GM18870 (cell line): ENCODE measurements around the gene PMP22.

Source experiments
- ATAC-seq: cut with Tn5 transposase; IDR thresholded peaks from one replicate; pipeline ENCODE4 v1.9.1; 2021; ENCODE audit warnings: moderate library complexity; ENCODE audit not compliant: unreplicated experiment

Gene PMP22

GRCh38 chr17:15265131-15265530 lies at the start of gene PMP22:
TSS of gene PMP22 (minus strand) at chr17:15265326. CDS start at chr17:15260727, 4,599 bp downstream.
- ATAC-seq = no peak

- no peak for ATAC-seq
Measured at GRCh38 chr17:15311996-15312395, 46.9 kb upstream of the PMP22 start.

DNA sequence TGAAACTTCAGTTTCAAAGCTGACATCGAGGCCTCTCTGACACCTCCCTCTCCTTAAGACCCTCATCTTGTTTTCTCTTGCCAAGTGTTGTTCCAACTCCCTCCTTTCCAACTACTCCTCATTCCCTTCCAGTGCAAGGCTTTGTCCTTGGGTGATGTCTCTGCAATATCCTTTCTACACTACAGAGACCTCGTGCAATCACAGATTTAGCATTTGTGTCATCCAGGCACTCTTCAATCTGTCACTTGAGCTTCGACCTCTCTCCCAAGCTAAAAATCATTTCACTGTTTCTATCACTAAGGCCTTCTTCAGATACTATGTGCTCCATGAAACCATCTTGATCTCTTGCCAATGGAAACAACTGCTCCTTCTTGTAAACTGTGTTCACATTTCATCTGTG lies 44.7 kb upstream of the PMP22 start:
- ATAC-seq = no peak

DNA sequence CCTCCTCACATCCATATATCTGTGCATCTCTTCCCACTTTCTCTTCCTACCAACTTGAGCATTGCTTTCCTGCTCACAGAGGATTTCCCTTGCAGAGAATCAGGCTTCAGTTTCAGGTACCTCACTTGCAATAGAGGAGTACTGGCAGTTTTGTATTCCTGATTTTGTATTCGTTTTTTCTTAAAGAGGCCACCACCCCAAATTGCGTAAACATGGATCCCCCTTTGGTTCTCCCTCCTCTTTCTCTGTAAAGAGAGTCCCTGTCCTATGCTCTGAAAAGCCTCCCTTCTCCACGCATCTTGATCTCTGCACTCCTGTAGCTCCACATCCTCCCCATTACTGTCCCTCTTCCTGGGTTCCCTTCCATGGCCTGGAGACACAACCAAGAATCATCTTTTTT lies 44.1 kb upstream of the PMP22 start:
- no peak for ATAC-seq

DNA sequence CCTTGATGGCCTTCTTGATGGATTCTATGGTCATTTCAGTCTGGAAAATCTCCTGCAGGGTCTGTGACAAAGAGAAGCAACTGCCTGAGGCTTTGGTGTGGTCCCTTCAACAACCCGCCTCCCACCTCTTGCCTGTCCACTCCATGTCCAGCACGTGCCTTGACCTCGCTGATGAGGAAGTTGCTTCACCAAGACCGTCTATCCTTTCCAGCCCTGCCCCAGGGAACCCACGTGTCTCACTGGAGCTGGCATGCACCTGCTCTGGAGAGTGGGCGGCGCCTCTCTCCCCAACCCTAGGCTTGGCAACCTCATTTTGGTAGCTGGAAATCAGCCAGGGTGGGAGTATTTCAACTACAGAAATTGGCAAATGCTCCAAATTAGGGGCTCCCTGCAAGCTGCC lies 43.6 kb upstream of the PMP22 start:
- no peak for ATAC-seq

GRCh38 chr17:15307710-15308111 lies 42.6 kb upstream of the PMP22 start:
- no peak for ATAC-seq

DNA sequence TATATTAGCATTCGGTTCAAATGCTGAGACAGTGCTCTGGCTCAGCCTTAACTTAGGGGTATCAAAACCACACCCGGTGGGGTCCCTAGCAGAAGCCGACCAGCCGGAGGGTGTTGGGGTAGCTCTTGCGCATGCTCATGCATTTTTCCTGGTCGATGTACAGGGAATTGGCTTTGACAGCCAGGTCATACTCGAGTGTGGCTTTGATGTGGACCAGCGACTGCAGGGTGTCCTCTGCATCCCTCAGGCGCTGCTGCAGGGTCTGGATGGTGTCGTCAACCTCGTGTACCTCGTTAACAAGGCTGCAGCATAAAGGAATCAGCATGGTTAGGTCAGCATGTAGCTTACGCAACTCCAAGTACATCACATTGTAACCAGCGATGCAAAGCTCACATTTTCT lies 38.7 kb upstream of the PMP22 start:
- ATAC-seq = no peak

DNA sequence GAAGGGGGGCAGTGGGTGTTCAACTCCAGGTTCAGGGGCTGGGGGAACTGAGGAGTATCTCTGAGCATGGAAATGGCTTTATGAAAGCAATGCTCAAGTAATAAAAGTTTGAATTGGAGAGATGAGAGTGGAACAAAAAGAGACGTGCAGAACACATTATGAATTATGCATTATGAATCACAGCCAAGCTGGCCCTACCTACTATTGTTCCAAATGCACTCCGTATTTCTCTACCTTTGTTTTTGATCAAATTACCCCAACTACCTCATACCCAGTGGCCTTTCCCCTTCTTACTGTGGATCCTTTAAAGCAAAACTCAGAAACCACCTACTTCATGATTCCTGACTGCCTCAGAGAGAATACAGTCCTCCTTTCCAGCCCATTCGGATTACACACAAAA lies 38.1 kb upstream of the PMP22 start:
- ATAC-seq = no peak

DNA sequence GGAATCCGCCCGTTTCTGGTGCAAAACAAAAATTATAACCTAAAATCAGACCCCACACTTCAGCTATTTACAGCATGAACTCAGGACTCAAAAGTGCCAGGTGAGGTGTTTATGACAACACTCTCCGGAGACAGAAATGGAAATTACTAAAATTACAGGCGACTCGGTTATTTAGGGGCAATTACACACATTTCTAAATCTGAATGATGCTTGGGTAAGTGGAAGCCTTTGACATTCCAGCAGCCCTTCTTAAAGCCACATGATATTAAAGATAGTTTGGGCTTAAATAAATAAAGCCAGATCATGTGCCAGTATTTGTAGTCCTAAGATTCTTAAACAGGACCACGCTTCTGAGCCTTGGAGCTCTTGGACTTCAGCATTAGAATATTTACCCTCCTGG lies 36.7 kb upstream of the PMP22 start:
- no peak for ATAC-seq

DNA sequence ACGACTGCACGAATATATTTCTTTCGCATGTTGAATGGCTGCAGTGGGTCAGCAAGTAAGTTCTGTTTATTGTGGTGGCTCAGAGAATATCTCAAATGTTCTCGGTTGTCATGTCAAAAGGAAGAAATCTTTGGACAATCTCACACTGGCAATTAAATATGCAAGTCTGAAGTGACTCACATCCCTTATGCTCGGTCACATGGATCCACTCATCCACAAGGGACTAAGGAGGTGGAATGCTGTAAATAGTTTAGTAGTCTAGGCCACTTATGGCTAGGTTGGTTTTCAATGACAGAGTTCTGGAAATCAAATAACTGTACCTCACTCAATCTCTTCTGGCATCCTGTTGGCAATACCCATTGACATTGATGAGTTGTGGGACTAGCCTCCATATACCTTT lies 33.0 kb upstream of the PMP22 start:
- no peak for ATAC-seq

DNA sequence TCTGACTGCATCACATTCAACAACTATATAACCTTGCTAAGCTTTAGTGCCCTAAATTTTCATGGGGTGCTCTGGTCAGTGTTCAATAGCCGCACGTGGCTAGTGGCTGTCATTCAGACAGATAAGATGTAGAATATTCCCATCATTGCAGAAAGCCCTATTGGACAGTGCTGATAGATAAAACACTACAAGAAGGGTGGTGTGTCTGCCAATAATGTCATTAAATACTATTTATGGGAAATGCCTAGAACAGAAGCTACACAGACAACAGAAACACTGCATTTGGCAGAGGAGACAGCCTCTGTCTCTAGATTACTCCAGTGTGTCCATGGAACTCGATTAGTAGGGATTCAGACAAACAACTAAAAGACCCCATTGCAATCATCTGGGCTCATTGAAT lies 28.4 kb upstream of the PMP22 start:
- no peak for ATAC-seq

- no peak for ATAC-seq
Measured at GRCh38 chr17:15291674-15292361, 26.7 kb upstream of the PMP22 start.

- ATAC-seq = no peak
Measured at GRCh38 chr17:15290605-15291004, 25.5 kb upstream of the PMP22 start.

- ATAC-seq = no peak
Measured at GRCh38 chr17:15289285-15290183, 24.4 kb upstream of the PMP22 start.

GRCh38 chr17:15288859-15289258 lies 23.7 kb upstream of the PMP22 start:
- ATAC-seq = no peak

DNA sequence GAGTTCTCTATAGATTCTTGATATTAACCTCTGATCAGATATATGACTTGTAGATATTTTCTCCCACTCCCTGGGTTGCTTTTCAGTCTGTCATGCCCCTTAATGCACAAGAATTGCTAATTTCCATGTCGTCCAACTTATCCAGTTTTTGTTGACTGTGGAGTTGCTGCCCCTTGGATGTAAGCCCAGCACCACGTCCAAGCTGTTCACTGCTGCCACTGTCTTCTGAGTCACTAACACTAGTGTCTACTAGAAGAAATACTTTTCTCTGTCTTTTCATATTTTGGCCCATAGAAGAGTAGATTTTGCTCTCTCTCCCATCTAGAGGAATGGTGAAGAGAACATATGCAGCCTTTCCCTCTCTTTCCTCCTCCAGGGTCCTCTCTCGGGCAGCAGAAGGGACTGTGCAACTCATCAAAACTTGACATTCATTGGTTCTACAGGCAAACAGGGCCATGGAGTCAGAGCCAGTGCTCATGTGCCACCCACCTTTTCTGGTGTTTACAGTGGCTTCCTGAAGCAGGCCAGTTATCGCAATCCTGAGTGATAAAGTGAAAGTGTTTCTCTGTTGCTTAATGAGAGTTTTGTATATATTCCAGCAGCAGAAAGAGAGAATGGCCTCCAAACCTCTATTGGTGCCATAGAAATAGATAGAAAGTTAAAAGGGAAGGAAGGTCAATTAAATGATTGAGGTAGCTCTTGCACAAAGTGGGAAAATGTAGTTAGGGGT lies 22.6 kb upstream of the PMP22 start:
- no peak for ATAC-seq

GRCh38 chr17:15285466-15285865 lies 20.3 kb upstream of the PMP22 start:
- no peak for ATAC-seq

DNA sequence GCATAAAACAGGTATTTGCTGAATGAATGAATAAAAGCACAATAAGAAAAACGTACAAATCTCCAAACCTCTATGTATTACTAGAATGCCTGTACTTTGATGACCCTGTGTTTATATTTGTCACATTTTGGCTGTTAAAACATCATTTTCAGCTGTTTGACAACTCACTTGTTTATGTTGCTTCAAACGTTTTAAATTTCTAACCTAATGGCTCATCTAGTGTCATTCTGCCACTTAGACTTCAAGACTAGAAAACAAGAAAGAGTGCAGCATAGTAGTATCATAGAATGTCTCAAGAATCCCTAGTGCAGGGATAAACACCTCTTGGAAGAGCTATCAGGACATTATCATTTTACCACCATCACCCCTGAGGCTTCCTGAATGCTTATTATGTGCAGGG lies 19.4 kb upstream of the PMP22 start:
- no peak for ATAC-seq

GRCh38 chr17:15284107-15284506 lies 19.0 kb upstream of the PMP22 start:
- no peak for ATAC-seq

DNA sequence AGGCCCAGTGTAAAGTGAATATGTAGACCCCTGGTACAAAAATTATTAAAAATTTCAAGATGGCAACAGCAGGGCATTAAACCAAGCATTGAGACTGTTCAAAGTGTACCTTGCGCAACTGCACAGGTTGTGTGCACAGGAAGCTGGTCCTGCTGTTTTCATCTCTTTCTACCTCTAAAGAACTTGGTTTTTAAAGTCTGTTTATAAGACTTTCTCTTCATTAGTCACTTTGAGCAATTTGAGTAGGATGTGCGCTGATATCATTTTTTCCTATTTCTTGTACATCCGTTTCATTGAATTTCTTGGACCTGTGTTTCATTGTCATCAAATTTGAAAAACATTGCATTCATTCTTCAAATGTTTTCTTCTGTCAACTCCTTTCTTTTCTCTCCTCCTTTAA lies 16.8 kb upstream of the PMP22 start:
- ATAC-seq = no peak

DNA sequence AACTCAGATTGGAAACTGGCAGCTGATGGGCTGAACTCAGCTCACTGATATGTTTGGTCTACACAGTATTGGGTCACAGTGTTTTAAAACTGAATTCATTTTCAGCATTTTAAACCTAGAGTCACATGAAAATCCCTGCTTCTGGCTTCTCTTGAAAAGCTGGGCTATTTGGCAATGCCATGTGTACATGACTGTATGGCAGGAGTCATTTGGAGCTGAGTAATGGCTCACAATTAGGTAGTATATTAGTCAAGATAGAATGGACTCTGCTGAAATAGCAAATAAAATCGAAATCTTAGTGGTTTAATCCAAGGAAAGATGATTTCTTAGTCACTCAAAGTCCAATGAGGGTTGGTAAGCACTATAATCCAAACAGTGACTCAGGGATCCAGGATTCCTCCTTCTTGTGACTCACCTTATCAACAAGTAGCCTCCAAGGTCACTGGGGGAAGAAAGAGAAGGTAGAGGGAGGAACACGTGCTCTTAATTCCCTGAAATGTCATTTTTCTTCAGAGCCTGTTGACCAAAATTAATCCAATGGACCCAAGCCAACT lies 13.9 kb upstream of the PMP22 start:
- no peak for ATAC-seq
